Measurements from ENCODE around the gene CAPN1. TPM values are rescaled to one million over a fixed set of nuclear protein-coding genes. Genes with fewer than 3 reads are reported as not detected.

CAPN1 gene
- total and polyA plus RNA-seq, 9 of the 15 experiments (the other 6 are each of a cell fraction or from before 2014, with no cell fraction given), result 3.5 to 199 (median 61.6) TPM

DNA sequence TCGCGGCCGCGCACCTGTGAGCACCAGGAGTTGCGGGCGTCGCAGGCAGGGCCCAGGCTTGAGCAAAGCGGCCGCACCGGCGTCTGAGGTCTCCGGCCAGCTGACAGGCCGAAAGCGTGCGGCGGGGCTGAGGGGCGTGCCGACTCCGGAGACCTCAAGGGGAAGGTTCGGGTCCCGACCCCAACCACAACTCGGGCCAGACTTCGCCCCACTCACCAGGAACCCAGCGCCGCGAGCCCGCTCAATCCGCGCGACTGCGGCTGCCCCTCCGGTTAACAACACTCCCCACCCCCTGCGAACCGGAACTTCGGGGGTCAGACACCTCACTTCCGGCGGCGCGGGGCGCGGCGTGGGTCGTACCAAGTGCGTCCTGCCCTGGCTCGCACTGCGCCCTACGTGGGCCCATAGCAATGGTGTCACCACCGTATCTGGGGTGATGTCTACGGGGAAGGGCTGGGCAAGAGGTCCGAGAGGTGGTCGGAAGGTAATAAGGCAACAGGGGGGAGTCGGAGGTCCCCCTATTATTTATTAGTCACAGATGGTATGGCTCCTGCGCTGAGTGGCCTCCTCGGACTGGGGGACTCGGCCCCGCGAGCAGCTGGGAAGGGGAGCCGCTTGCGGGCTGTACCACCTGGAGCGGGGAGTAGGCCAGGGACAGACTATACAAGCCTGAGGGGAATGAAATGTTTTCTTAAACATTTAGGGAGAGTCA lies 47.3 kb upstream of the CAPN1 start, which contains the start of gene SYVN1 (continued):
- TF ChIP-seq CBFA2T3 (IDR thresholded peaks at IDR 0.05) (0 out of 2 replicates have a peak, but pooled peaks have one; percentile 30), ZBTB49 (CRISPR knock-in tag; IDR thresholded peaks at IDR 0.05; ENCODE audit: borderline replicate concordance) (no peak), RUNX1 (IDR thresholded peaks at IDR 0.05; ENCODE audit: low read depth) (0 out of 2 replicates have a peak, but pooled peaks have one; percentile 36), RB1 (IDR thresholded peaks at IDR 0.05; ENCODE audit: low read depth) (peak; percentile 67), ZNF24 (IDR thresholded peaks at IDR 0.05) (no peak; the same call in 1 of the 2 replicates), DEAF1 (CRISPR knock-in tag; IDR thresholded peaks at IDR 0.05) (peak; percentile 44; the same call in 1 of the 2 replicates), HNRNPLL (IDR thresholded peaks at IDR 0.05; ENCODE audit: low read depth, low read length, poor library complexity, severe bottlenecking) (peak; percentile 29), ZNF134 (CRISPR knock-in tag; conservative IDR thresholded peaks at IDR 0.05) (no peak)
- TF ChIP-seq, protein P1, sequence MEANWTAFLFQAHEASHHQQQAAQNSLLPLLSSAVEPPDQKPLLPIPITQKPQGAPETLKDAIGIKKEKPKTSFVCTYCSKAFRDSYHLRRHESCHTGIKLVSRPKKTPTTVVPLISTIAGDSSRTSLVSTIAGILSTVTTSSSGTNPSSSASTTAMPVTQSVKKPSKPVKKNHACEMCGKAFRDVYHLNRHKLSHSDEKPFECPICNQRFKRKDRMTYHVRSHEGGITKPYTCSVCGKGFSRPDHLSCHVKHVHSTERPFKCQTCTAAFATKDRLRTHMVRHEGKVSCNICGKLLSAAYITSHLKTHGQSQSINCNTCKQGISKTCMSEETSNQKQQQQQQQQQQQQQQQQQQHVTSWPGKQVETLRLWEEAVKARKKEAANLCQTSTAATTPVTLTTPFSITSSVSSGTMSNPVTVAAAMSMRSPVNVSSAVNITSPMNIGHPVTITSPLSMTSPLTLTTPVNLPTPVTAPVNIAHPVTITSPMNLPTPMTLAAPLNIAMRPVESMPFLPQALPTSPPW (CRISPR knock-in tag; IDR thresholded peaks at IDR 0.05), result peak; percentile 89
- TF ChIP-seq, protein P2, sequence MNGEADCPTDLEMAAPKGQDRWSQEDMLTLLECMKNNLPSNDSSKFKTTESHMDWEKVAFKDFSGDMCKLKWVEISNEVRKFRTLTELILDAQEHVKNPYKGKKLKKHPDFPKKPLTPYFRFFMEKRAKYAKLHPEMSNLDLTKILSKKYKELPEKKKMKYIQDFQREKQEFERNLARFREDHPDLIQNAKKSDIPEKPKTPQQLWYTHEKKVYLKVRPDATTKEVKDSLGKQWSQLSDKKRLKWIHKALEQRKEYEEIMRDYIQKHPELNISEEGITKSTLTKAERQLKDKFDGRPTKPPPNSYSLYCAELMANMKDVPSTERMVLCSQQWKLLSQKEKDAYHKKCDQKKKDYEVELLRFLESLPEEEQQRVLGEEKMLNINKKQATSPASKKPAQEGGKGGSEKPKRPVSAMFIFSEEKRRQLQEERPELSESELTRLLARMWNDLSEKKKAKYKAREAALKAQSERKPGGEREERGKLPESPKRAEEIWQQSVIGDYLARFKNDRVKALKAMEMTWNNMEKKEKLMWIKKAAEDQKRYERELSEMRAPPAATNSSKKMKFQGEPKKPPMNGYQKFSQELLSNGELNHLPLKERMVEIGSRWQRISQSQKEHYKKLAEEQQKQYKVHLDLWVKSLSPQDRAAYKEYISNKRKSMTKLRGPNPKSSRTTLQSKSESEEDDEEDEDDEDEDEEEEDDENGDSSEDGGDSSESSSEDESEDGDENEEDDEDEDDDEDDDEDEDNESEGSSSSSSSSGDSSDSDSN (IDR thresholded peaks at IDR 0.05; ENCODE audit: borderline replicate concordance in 1 of 2, low read depth in 2 of 2, low read length in 2 of 2), result peak in 1 of 2 experiments; percentile 17; a peak in 1 of 4 replicates
- TF ChIP-seq, protein P3, sequence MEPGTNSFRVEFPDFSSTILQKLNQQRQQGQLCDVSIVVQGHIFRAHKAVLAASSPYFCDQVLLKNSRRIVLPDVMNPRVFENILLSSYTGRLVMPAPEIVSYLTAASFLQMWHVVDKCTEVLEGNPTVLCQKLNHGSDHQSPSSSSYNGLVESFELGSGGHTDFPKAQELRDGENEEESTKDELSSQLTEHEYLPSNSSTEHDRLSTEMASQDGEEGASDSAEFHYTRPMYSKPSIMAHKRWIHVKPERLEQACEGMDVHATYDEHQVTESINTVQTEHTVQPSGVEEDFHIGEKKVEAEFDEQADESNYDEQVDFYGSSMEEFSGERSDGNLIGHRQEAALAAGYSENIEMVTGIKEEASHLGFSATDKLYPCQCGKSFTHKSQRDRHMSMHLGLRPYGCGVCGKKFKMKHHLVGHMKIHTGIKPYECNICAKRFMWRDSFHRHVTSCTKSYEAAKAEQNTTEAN (CRISPR knock-in tag; IDR thresholded peaks at IDR 0.05), result 0 out of 2 replicates have a peak, but pooled peaks have one; percentile 33

Measured in K562 (cell line).